Kidney (tissue), 14 donors: ENCODE results near the gene MTOR. TPM values are rescaled to one million over a fixed set of nuclear protein-coding genes. Genes with fewer than 3 reads are reported as not detected.
A peak's percentile ranks its signal among the peaks of the same experiment; 100 is the strongest.

ENCODE experiments used
- DNase-seq, 5 donors: peaks; one replicate each; pipeline ENCODE4 v3.0.0-alpha.2; 2013 to 2020
- FAIRE-seq: peaks from 2 replicates; lab custom pipeline; 2012; peaks lifted over from hg19 to GRCh38; lab: Jason Lieb, UNC
- H3K27ac ChIP-seq, 2 donors: one replicate each; pipeline ENCODE4 v1.7.0; 2013; ENCODE audit warnings: low read depth in 2 of 2, low read length in 2 of 2, inconsistent platforms in 1 of 2
- H3K27me3 ChIP-seq: one replicate; pipeline ENCODE4 v1.7.1; 2013; ENCODE audit warnings: low read length, inconsistent platforms; ENCODE audit not compliant: control insufficient read depth, insufficient read depth
- H3K36me3 ChIP-seq, 3 donors: one replicate each; pipeline versions ENCODE4 v1.7.0 to v1.7.1; 2013; ENCODE audit warnings: low read length in 3 of 3, control low read depth in 1 of 3, inconsistent platforms in 1 of 3; ENCODE audit not compliant: insufficient read depth in 3 of 3, control insufficient read depth in 2 of 3
- H3K4me1 ChIP-seq, 3 donors: one replicate each; pipeline versions ENCODE4 v1.7.0 to v1.7.1; 2013; ENCODE audit warnings: low read length in 3 of 3, inconsistent platforms in 1 of 3, low read depth in 1 of 3; ENCODE audit not compliant: control insufficient read depth in 2 of 3, insufficient read depth in 2 of 3
- H3K4me3 ChIP-seq, 3 donors: one replicate each; pipeline versions ENCODE4 v1.7.0 to v1.8.1; 2013; ENCODE audit warnings: low read length in 3 of 3, control low read depth in 1 of 3, inconsistent platforms in 1 of 3
- H3K9ac ChIP-seq, 3 donors: one replicate each; pipeline versions ENCODE4 v1.7.0 to v1.7.1; 2013; ENCODE audit warnings: low read length in 3 of 3, control low read depth in 1 of 3, inconsistent platforms in 1 of 3
- H3K9me3 ChIP-seq, 3 donors: one replicate each; pipeline versions ENCODE4 v1.7.0 to v1.7.1; 2013; ENCODE audit warnings: low read length in 3 of 3, control low read depth in 1 of 3, inconsistent platforms in 1 of 3; ENCODE audit not compliant: control insufficient read depth in 2 of 3, insufficient read depth in 1 of 3
- CTCF ChIP-seq: IDR thresholded peaks from 3 replicates; pipeline ENCODE4 v1.5.1; 2012; ENCODE audit warnings: mild to moderate bottlenecking, moderate library complexity, borderline replicate concordance; ENCODE audit not compliant: insufficient read depth; ENCODE audit errors: extremely low read depth
- intact Hi-C: fragments of 100-400 bp; cut with DNase I; formaldehyde crosslinking; loops from one replicate; pipeline ENCODE4 v1.11.1; 2022
- polyA plus RNA-seq: library from polyadenylated mRNA; stranded (reverse); fragments of 350-450 nt; fragmentation: Illumina TruSeq; extraction: RNeasy Lipid Tissue Mini Kit (QIAGEN cat#74804); gene quantifications from one replicate; pipeline ENCODE4 v1.2.3, GENCODE V29; 2014; ENCODE audit warnings: low read depth, low replicate concordance; ENCODE audit not compliant: insufficient read depth
- total RNA-seq: library from RNA; stranded (reverse); fragmentation: NEBNext Ultra II Directional; extraction: Animal tissue kit (Norgen Biotek cat#: 25700); gene quantifications from one replicate; pipeline ENCODE4 v1.2.1, GENCODE V29; 2021
- donor health status: control.
- donor health status: control.
- donor health status: control.
- donor health status: control.
- donor health status: control.
- donor health status: DM: yes; HTN: yes; CAD: no.
- donor health status: Normal renal cell carcinoma (clear cell type).

Gene MTOR
- total and polyA plus RNA-seq, 2 donors from 2014 or later: 16.0 to 36.8 TPM

- Histone ChIP-seq H3K9me3 (no peaks in the 10 kb centered on the region), H3K27me3 (no peaks in the 10 kb centered on the region), H3K36me3 (peaks cover 6 to 40% (median 24%) of the 10 kb centered on the region in 3 donors), H3K4me1 (peaks cover 0 to 3% (median 0%) of the 10 kb centered on the region in 3 donors), H3K4me3 (no peak overlapping the region), H3K27ac (no peak overlapping the region), H3K9ac (no peak overlapping the region)
- FAIRE-seq (no peak), DNase-seq (no peak)
- no peak for TF ChIP-seq CTCF
- intact Hi-C loops: no loop called here
Measured at GRCh38 chr1:11151114-11151513, 111.2 kb downstream of the MTOR start.

GRCh38 chr1:11150326-11150725, 112.0 kb downstream of the MTOR start:
- Histone ChIP-seq H3K4me3 (no peak overlapping the region), H3K27ac (no peak overlapping the region), H3K27me3 (no peaks in the 10 kb centered on the region), H3K9ac (no peak overlapping the region), H3K36me3 (peaks cover 6 to 42% (median 23%) of the 10 kb centered on the region in 3 donors), H3K4me1 (peaks cover 0 to 3% (median 0%) of the 10 kb centered on the region in 3 donors), H3K9me3 (no peaks in the 10 kb centered on the region)
- TF ChIP-seq CTCF: no peak
- DNase-seq (peak in 2 of 5 donors; percentile 57 to 91), FAIRE-seq (no peak)
- intact Hi-C loops: no loop called here

- H3K9ac ChIP-seq: no peak overlapping the region
- H3K27me3 ChIP-seq: no peaks in the 10 kb centered on the region
- peaks cover 6 to 55% (median 39%) of the 10 kb centered on the region in 3 donors for H3K36me3 ChIP-seq
- FAIRE-seq (no peak), DNase-seq (no peak)
- no peak overlapping the region for H3K27ac ChIP-seq
- intact Hi-C loops: no loop called here
- H3K4me3 ChIP-seq: no peak overlapping the region
- no peak for TF ChIP-seq CTCF
- H3K4me1 ChIP-seq: peaks cover 0 to 3% (median 0%) of the 10 kb centered on the region in 3 donors
- H3K9me3 ChIP-seq: no peaks in the 10 kb centered on the region
Measured at GRCh38 chr1:11147197-11147770, 115.1 kb downstream of the MTOR start.

- Histone ChIP-seq H3K27me3 (no peaks in the 10 kb centered on the region), H3K4me3 (no peak overlapping the region), H3K36me3 (peaks cover 6 to 47% (median 36%) of the 10 kb centered on the region in 3 donors), H3K4me1 (no peaks in the 10 kb centered on the region), H3K9me3 (no peaks in the 10 kb centered on the region), H3K9ac (no peak overlapping the region), H3K27ac (no peak overlapping the region)
- DNase-seq (no peak), FAIRE-seq (no peak)
- TF ChIP-seq CTCF: no peak
- intact Hi-C loops: no loop called here
Measured at GRCh38 chr1:11145741-11146140, 116.6 kb downstream of the MTOR start.
